Adrenal gland (tissue), 12 donors: Measurements from ENCODE around the gene ATL1. TPM values are rescaled to one million over a fixed set of nuclear protein-coding genes. Genes with fewer than 3 reads are reported as not detected.
A peak's percentile ranks its signal among the peaks of the same experiment; 100 is the strongest.

Experiments used
- DNase-seq, 7 donors: peaks; one replicate each; pipeline ENCODE4 v3.0.0-alpha.2; 2019 to 2020
- H3K27ac ChIP-seq, 5 donors: fragments of 200-600 bp; sonication (generic) in 4 of 5; 1 replicate in 3 of 5; 2 replicates in 2 of 5; pipeline versions ENCODE4 v1.5.1 to v1.8.0; 2016 to 2020; ENCODE audit warnings: mild to moderate bottlenecking in 1 of 5
- H3K27me3 ChIP-seq: fragments of 200-600 bp; 2 replicates; pipeline ENCODE4 v1.8.0; 2021
- H3K36me3 ChIP-seq, 2 donors: fragments of 200-600 bp; replicated peaks in 1 of 2; 1 replicate in 1 of 2; 2 replicates in 1 of 2; pipeline versions ENCODE4 v1.5.1 to v1.8.0; 2018 to 2022
- H3K4me1 ChIP-seq, 2 donors: fragments of 200-600 bp; replicated peaks in 1 of 2; 1 replicate in 1 of 2; 2 replicates in 1 of 2; pipeline versions ENCODE4 v1.5.1 to v1.8.0; 2018 to 2021
- H3K4me3 ChIP-seq, 4 donors: fragments of 200-600 bp; sonication (generic) in 3 of 4; one replicate each; pipeline ENCODE4 v1.5.1; 2016 to 2018
- H3K9me3 ChIP-seq, 3 donors: fragments of 200-600 bp; sonication (generic) in 1 of 3; replicated peaks in 1 of 3; 1 replicate in 2 of 3; 2 replicates in 1 of 3; pipeline versions ENCODE4 v1.5.1 to v1.8.0; 2016 to 2021
- POLR2A ChIP-seq, 2 donors: fragments of 450-650 bp; IDR thresholded peaks; one replicate each; pipeline ENCODE4 v1.6.1; 2017; ENCODE audit warnings: antibody characterized with exemption in 2 of 2, mild to moderate bottlenecking in 2 of 2, moderate library complexity in 1 of 2
- WGBS, 4 donors: extraction: QIAGEN DNeasy Blood & Tissue Kit in 2 of 4; methylation state at CpG; one replicate each; pipeline versions ENCODE4 v1.1.5 to v1.1.7; 2013 to 2017; 5-methylcytosine and 5-hydroxymethylcytosine counted together
- intact Hi-C, 2 donors: fragments of 100-400 bp; cut with DNase I; formaldehyde crosslinking; loops; one replicate each; pipeline versions ENCODE4 v1.14.1 to v1.15.0; 2022 to 2023
- polyA plus RNA-seq, 3 donors: library from polyadenylated mRNA; stranded (reverse); fragments of 200-250 nt in 2 of 3; fragments of 350-450 nt in 1 of 3; fragmentation: Illumina TruSeq in 1 of 3; extraction: RNeasy Lipid Tissue Mini Kit (QIAGEN cat#74804) in 1 of 3; gene quantifications; one replicate each; pipeline ENCODE4 v1.2.3, GENCODE V29; 2013 to 2014
- total RNA-seq, 9 donors: library from RNA; depleted of rRNA in 4 of 9; stranded (reverse); fragments of >200 nt in 4 of 9; fragments of 120-200 nt in 1 of 9; fragmentation: NEBNext Ultra II Directional in 1 of 9; extraction: Animal tissue kit (Norgen Biotek cat#: 25700) in 1 of 9; gene quantifications; one replicate each; pipeline versions ENCODE4 v1.1.0 to v1.2.4, GENCODE V29; 2013 to 2023
- TF ChIP-seq, protein P1 (sequence below), 6 experiments: fragments of 450-650 bp in 4 of 6; fragments of 200-600 bp in 2 of 6; sonication (generic) in 1 of 6; IDR thresholded peaks; 1 replicate in 5 of 6; 2 replicates in 1 of 6; pipeline versions ENCODE4 v1.5.1 to v1.8.0; 2016 to 2021; ENCODE audit warnings: antibody characterized with exemption in 6 of 6, mild to moderate bottlenecking in 2 of 6, moderate library complexity in 1 of 6
- donor health status: healthy with polysubstance abuse.
- donor health status: Bipolar disorder and iron deficiency.
- donor health status: DM: yes; HTN: yes; CAD: no.
- donor health status: DM: no; HTN: no; CAD: no.
- donor health status: DM: no; HTN: no; CAD: no.
- donor health status: DM: yes; HTN: yes; CAD: no.

The ATL1 gene
- total and polyA plus RNA-seq, 12 donors, result 2.1 to 10.1 (median 6.0) TPM

DNA sequence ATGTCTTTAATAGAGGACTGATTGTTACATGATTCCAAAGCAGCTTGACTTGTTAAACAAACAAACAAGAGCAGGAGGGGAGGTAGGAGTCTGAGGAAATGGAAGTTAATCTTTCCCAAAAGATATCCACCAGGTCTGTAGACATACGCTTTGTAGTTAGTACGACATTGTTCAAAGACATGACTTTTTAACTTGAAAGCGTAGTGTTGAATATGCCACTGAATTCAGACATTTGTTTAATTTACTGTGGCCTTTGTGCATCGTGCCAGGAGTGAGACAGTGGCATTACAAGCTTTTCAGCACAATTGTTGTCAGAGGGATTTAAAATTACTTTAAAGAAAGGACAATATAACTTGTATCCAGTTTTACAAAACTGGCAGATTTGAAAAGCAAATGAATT is 55.1 kb downstream of the ATL1 start:
- TF ChIP-seq, protein P1, sequence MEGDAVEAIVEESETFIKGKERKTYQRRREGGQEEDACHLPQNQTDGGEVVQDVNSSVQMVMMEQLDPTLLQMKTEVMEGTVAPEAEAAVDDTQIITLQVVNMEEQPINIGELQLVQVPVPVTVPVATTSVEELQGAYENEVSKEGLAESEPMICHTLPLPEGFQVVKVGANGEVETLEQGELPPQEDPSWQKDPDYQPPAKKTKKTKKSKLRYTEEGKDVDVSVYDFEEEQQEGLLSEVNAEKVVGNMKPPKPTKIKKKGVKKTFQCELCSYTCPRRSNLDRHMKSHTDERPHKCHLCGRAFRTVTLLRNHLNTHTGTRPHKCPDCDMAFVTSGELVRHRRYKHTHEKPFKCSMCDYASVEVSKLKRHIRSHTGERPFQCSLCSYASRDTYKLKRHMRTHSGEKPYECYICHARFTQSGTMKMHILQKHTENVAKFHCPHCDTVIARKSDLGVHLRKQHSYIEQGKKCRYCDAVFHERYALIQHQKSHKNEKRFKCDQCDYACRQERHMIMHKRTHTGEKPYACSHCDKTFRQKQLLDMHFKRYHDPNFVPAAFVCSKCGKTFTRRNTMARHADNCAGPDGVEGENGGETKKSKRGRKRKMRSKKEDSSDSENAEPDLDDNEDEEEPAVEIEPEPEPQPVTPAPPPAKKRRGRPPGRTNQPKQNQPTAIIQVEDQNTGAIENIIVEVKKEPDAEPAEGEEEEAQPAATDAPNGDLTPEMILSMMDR (IDR thresholded peaks at IDR 0.05), result no peak
- TF ChIP-seq POLR2A (IDR thresholded peaks at IDR 0.05), result no peak
- intact Hi-C loops, result loop anchor here in 1 of 2 donors (5.0 kb wide), 1 partner anchor 162 kb away; no protein-coding TSS in a partner anchor
- WGBS, 4 donors, result 67 to 86% (median 72%) methylated on average over 4 of the region's 4 CpGs
- Histone ChIP-seq H3K27ac (no peak overlapping the region), H3K4me1 (no peaks in the 10 kb centered on the region), H3K36me3 (no peaks in the 10 kb centered on the region), H3K9me3 (no peaks in the 10 kb centered on the region), H3K27me3 (no peaks in the 10 kb centered on the region), H3K4me3 (no peak overlapping the region)
- DNase-seq, result no peak

DNA sequence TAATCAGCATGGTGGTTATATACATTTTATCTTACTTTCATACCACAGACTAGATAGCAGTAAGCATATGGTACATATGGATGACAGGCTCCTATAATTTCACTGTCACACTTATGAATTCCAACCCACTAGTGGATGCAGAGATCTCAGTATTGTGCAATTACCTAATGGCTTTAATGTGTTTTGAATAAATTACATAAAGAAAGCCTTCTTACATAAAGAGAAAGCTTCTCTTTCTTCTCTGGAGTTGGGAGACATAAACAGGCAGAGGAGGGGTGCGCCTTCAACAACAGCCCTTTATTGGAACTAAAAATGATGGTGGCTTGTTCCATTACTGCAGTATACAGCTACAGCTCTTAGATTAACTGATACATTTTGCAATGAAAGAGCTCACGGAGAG is 55.6 kb downstream of the ATL1 start:
- 93 to 98% (median 97%) methylated on average over 2 of the region's 2 CpGs for WGBS, 4 donors
- Histone ChIP-seq H3K36me3 (no peaks in the 10 kb centered on the region), H3K27ac (no peak overlapping the region), H3K4me3 (no peak overlapping the region), H3K27me3 (no peaks in the 10 kb centered on the region), H3K4me1 (no peaks in the 10 kb centered on the region), H3K9me3 (no peaks in the 10 kb centered on the region)
- intact Hi-C loops, result loop anchor here in 1 of 2 donors (5.0 kb wide), 1 partner anchor 162 kb away; no protein-coding TSS in a partner anchor
- TF ChIP-seq, protein P1 (IDR thresholded peaks at IDR 0.05), result no peak
- TF ChIP-seq POLR2A (IDR thresholded peaks at IDR 0.05), result no peak
- DNase-seq, result no peak

GRCh38 chr14:50616275-50616674 is 56.3 kb downstream of the ATL1 start:
- intact Hi-C loops, result loop anchor here in 1 of 2 donors (5.0 kb wide), 1 partner anchor 161 kb away; no protein-coding TSS in a partner anchor
- H3K9me3 ChIP-seq, result no peaks in the 10 kb centered on the region
- H3K27me3 ChIP-seq, result no peaks in the 10 kb centered on the region
- no peak overlapping the region for H3K4me3 ChIP-seq
- no peak overlapping the region for H3K27ac ChIP-seq
- DNase-seq, result no peak
- WGBS, 4 donors, result 90 to 97% (median 96%) methylated on average over 2 of the region's 2 CpGs
- no peak for TF ChIP-seq POLR2A (IDR thresholded peaks at IDR 0.05)
- TF ChIP-seq, protein P1 (IDR thresholded peaks at IDR 0.05), result no peak
- H3K36me3 ChIP-seq, result no peaks in the 10 kb centered on the region
- H3K4me1 ChIP-seq, result no peaks in the 10 kb centered on the region

- intact Hi-C loops, result loop anchor here in 1 of 2 donors (5.0 to 10.0 kb wide), 2 partner anchors 95 to 158 kb away; no protein-coding TSS in a partner anchor
- 72 to 82% (median 77%) methylated on average over 5 of the region's 5 CpGs for WGBS, 4 donors
- Histone ChIP-seq H3K27ac (no peak overlapping the region), H3K4me1 (no peaks in the 10 kb centered on the region), H3K9me3 (no peaks in the 10 kb centered on the region), H3K27me3 (no peaks in the 10 kb centered on the region), H3K36me3 (no peaks in the 10 kb centered on the region), H3K4me3 (no peak overlapping the region)
- no peak for TF ChIP-seq POLR2A (IDR thresholded peaks at IDR 0.05)
- TF ChIP-seq, protein P1 (IDR thresholded peaks at IDR 0.05), result peak; percentile 49 to 77 (median 68)
- no peak for DNase-seq
Measured at GRCh38 chr14:50619569-50620141, 59.7 kb downstream of the ATL1 start.
